Measurements from ENCODE around the gene LETMD1.

- TF ChIP-seq POLR2A (IDR thresholded peaks at IDR 0.05) (no peak), CTCF (IDR thresholded peaks at IDR 0.05) (no peak), EP300 (IDR thresholded peaks at IDR 0.05) (no peak)
These were observed 20.7 kb upstream of the LETMD1 start for GRCh38 chr12:51027342-51027835.

Measured in ovary (tissue), 3 donors.